22Rv1 (cell line): Measurements from ENCODE around the gene DCTN3.

Experiments used
- ZFX ChIP-seq: fragments of 450-650 bp; IDR thresholded peaks from 2 replicates; pipeline ENCODE4 v1.6.1; 2017; ENCODE audit warnings: antibody characterized with exemption, borderline replicate concordance
- TF ChIP-seq, protein P1 (sequence below): fragments of 450-650 bp; IDR thresholded peaks from 2 replicates; pipeline ENCODE4 v1.5.1; 2017; ENCODE audit warnings: mild to moderate bottlenecking

- TF ChIP-seq, protein P1, sequence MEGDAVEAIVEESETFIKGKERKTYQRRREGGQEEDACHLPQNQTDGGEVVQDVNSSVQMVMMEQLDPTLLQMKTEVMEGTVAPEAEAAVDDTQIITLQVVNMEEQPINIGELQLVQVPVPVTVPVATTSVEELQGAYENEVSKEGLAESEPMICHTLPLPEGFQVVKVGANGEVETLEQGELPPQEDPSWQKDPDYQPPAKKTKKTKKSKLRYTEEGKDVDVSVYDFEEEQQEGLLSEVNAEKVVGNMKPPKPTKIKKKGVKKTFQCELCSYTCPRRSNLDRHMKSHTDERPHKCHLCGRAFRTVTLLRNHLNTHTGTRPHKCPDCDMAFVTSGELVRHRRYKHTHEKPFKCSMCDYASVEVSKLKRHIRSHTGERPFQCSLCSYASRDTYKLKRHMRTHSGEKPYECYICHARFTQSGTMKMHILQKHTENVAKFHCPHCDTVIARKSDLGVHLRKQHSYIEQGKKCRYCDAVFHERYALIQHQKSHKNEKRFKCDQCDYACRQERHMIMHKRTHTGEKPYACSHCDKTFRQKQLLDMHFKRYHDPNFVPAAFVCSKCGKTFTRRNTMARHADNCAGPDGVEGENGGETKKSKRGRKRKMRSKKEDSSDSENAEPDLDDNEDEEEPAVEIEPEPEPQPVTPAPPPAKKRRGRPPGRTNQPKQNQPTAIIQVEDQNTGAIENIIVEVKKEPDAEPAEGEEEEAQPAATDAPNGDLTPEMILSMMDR = no peak
- no peak for TF ChIP-seq ZFX
These were observed 9.7 kb downstream of the DCTN3 start for GRCh38 chr9:34610434-34611206.
